Heart right ventricle (tissue), 16 donors: Measurements from ENCODE around the gene TRAFD1. TPM values are rescaled to one million over a fixed set of nuclear protein-coding genes. Genes with fewer than 3 reads are reported as not detected.

Experiments
- ATAC-seq, 8 donors: fragments of 200-7000 bp; cut with Tn5 transposase; one replicate each; pipeline ENCODE4 v1.9.1; 2020; ENCODE audit warnings: mild to moderate bottlenecking in 8 of 8, moderate library complexity in 8 of 8, moderate number of reproducible peaks in 1 of 8
- DNase-seq, 2 donors: peaks; one replicate each; pipeline ENCODE4 v3.0.0-alpha.2; 2020
- H3K27ac ChIP-seq, 10 donors: fragments of 200-600 bp; sonication (generic) in 2 of 10; one replicate each; pipeline versions ENCODE4 v1.5.0 to v1.8.0; 2020 to 2022; ENCODE audit warnings: mild to moderate bottlenecking in 3 of 10
- H3K27me3 ChIP-seq, 7 donors: fragments of 200-600 bp; one replicate each; pipeline ENCODE4 v1.8.0; 2021 to 2022; ENCODE audit warnings: mild to moderate bottlenecking in 2 of 7
- H3K36me3 ChIP-seq, 9 donors: fragments of 200-600 bp; sonication (generic) in 1 of 9; one replicate each; pipeline versions ENCODE4 v1.5.0 to v1.8.0; 2020 to 2022; ENCODE audit warnings: mild to moderate bottlenecking in 2 of 9
- H3K4me1 ChIP-seq, 9 donors: fragments of 200-600 bp; sonication (generic) in 1 of 9; one replicate each; pipeline versions ENCODE4 v1.5.0 to v1.8.0; 2020 to 2022; ENCODE audit warnings: mild to moderate bottlenecking in 4 of 9
- H3K4me3 ChIP-seq, 10 donors: fragments of 200-600 bp; sonication (generic) in 2 of 10; one replicate each; pipeline versions ENCODE4 v1.5.0 to v1.8.0; 2020 to 2022; ENCODE audit warnings: mild to moderate bottlenecking in 7 of 10, moderate library complexity in 2 of 10
- H3K9me3 ChIP-seq, 11 donors: fragments of 200-600 bp in 10 of 11; sonication (generic) in 2 of 11; one replicate each; pipeline versions ENCODE4 v1.5.0 to v1.8.0; 2013 to 2022; ENCODE audit warnings: mild to moderate bottlenecking in 2 of 11, control low read depth in 1 of 11, moderate library complexity in 1 of 11
- WGBS, 2 donors: extraction: QIAGEN DNeasy Blood & Tissue Kit; methylation state at CpG; one replicate each; pipeline ENCODE4 v1.1.7; 2013; ENCODE audit warnings: inconsistent platforms in 1 of 2; 5-methylcytosine and 5-hydroxymethylcytosine counted together
- intact Hi-C, 10 donors: fragments of 100-400 bp; cut with DNase I; formaldehyde crosslinking; loops; one replicate each; pipeline versions ENCODE4 v1.11.1 to v1.14.2; 2022
- polyA plus RNA-seq, 2 donors: library from polyadenylated mRNA; stranded (reverse); fragments of 200-250 nt; gene quantifications; one replicate each; pipeline ENCODE4 v1.2.3, GENCODE V29; 2013
- total RNA-seq, 10 donors: library from RNA; stranded (reverse); fragmentation: NEBNext Ultra II Directional in 3 of 10; extraction: Animal tissue kit (Norgen Biotek cat#: 25700) in 3 of 10; gene quantifications; one replicate each; pipeline versions ENCODE4 v1.2.1 to v1.2.4, GENCODE V29; 2021 to 2023
- TF ChIP-seq, protein P1 (sequence below), 9 donors: fragments of 200-600 bp; sonication (generic) in 2 of 9; IDR thresholded peaks; one replicate each; pipeline versions ENCODE4 v1.5.0 to v1.8.0; 2021 to 2022; ENCODE audit warnings: antibody characterized with exemption in 9 of 9, mild to moderate bottlenecking in 5 of 9, moderate library complexity in 1 of 9
- donor health status: Arrhythmogenic right ventricular cardiomyopathy.
- donor health status: ischemic (EF 13 %, LVEDD 7.1; RV severe dilation, severe dysfunction).
- donor health status: healthy with polysubstance abuse.
- donor health status: DM: no; HTN: yes; CAD: no.
- donor health status: DM: no; HTN: no; CAD: no.
- donor health status: ischemic (EF 25% LVEDD 6.9; RV normal size, moderate dysfunction).
- donor health status: ischemic (EF 25% LVEDD 5.7; RV mildly dilated, moderate dysfunction).
- donor health status: healthy.
- donor health status: DM: yes; HTN: yes; CAD: no.
- donor health status: Ischemic cardiomyopathy.
- donor health status: ischemic (EF 35%, LVEDD 5.7; RV mildly dilated, moderate dysfunction).
- donor health status: nonischemic (EF 11% LVEDD 7.7; RV severe dilation, severe dysfunction).
- donor health status: DM: yes; HTN: yes; CAD: no.
- donor health status: PGD.
- donor health status: ischemic (EF 29% LVEDD 5.4; RV normal size, mild dysfunction).
- donor health status: nonischemic (EF 23%, LVEDD 6.1; RV moderate dilation, normal function).

Gene TRAFD1
- total and polyA plus RNA-seq, 12 donors: 7.8 to 72.5 (median 24.3) TPM

GRCh38 chr12:112192475-112192874 lies 67.1 kb downstream of the TRAFD1 start:
- H3K27me3 ChIP-seq: no peaks in the 10 kb centered on the region
- H3K36me3 ChIP-seq: peaks cover 0 to 99% (median 34%) of the 10 kb centered on the region in 9 donors
- TF ChIP-seq, protein P1, sequence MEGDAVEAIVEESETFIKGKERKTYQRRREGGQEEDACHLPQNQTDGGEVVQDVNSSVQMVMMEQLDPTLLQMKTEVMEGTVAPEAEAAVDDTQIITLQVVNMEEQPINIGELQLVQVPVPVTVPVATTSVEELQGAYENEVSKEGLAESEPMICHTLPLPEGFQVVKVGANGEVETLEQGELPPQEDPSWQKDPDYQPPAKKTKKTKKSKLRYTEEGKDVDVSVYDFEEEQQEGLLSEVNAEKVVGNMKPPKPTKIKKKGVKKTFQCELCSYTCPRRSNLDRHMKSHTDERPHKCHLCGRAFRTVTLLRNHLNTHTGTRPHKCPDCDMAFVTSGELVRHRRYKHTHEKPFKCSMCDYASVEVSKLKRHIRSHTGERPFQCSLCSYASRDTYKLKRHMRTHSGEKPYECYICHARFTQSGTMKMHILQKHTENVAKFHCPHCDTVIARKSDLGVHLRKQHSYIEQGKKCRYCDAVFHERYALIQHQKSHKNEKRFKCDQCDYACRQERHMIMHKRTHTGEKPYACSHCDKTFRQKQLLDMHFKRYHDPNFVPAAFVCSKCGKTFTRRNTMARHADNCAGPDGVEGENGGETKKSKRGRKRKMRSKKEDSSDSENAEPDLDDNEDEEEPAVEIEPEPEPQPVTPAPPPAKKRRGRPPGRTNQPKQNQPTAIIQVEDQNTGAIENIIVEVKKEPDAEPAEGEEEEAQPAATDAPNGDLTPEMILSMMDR (IDR thresholded peaks at IDR 0.05): no peak
- no peaks in the 10 kb centered on the region for H3K9me3 ChIP-seq
- peaks cover 0 to 31% (median 10%) of the 10 kb centered on the region in 9 donors for H3K4me1 ChIP-seq
- peak overlapping the region in 4 of 10 donors; percentile 18 to 66 (median 48) for H3K27ac ChIP-seq
- intact Hi-C loops: loop anchor here in 1 of 10 donors (10.0 kb wide), 1 partner anchor 192 kb away; the partner anchor contains the start of gene HECTD4
- WGBS, 2 donors: 88 to 92% methylated on average over 13 of the region's 13 CpGs
- no peak overlapping the region for H3K4me3 ChIP-seq
- ATAC-seq (no peak), DNase-seq (no peak)

- Histone ChIP-seq H3K27me3 (no peaks in the 10 kb centered on the region), H3K4me1 (peaks cover 0 to 31% (median 10%) of the 10 kb centered on the region in 9 donors), H3K36me3 (peaks cover 0 to 100% (median 45%) of the 10 kb centered on the region in 9 donors), H3K4me3 (no peak overlapping the region), H3K27ac (no peak overlapping the region), H3K9me3 (no peaks in the 10 kb centered on the region)
- WGBS, 2 donors: 96 to 97% methylated on average over 20 of the region's 20 CpGs
- DNase-seq: no peak
- intact Hi-C loops: loop anchor here in 6 of 10 donors (5.0 to 10.0 kb wide), 2 partner anchors 190 to 193 kb away; partner anchors contain the start of gene HECTD4 (in 1 of the 6)
- TF ChIP-seq, protein P1 (IDR thresholded peaks at IDR 0.05): no peak
- no peak for ATAC-seq
Measured at GRCh38 chr12:112194601-112195247, 69.4 kb downstream of the TRAFD1 start.

- H3K36me3 ChIP-seq: peaks cover 0 to 99% (median 45%) of the 10 kb centered on the region in 9 donors
- no peaks in the 10 kb centered on the region for H3K27me3 ChIP-seq
- H3K27ac ChIP-seq: no peak overlapping the region
- H3K4me3 ChIP-seq: no peak overlapping the region
- ATAC-seq (no peak), DNase-seq (no peak)
- H3K4me1 ChIP-seq: peaks cover 0 to 22% (median 6%) of the 10 kb centered on the region in 9 donors
- intact Hi-C loops: loop anchor here in 6 of 10 donors (5.0 to 10.0 kb wide), 2 partner anchors 188 to 191 kb away; partner anchors contain the start of gene HECTD4 (in 1 of the 6)
- H3K9me3 ChIP-seq: no peaks in the 10 kb centered on the region
- TF ChIP-seq, protein P1 (IDR thresholded peaks at IDR 0.05): no peak
- WGBS, 2 donors: 89 to 91% methylated on average over 9 of the region's 9 CpGs
Measured at GRCh38 chr12:112196196-112196875, 71.0 kb downstream of the TRAFD1 start.

DNA sequence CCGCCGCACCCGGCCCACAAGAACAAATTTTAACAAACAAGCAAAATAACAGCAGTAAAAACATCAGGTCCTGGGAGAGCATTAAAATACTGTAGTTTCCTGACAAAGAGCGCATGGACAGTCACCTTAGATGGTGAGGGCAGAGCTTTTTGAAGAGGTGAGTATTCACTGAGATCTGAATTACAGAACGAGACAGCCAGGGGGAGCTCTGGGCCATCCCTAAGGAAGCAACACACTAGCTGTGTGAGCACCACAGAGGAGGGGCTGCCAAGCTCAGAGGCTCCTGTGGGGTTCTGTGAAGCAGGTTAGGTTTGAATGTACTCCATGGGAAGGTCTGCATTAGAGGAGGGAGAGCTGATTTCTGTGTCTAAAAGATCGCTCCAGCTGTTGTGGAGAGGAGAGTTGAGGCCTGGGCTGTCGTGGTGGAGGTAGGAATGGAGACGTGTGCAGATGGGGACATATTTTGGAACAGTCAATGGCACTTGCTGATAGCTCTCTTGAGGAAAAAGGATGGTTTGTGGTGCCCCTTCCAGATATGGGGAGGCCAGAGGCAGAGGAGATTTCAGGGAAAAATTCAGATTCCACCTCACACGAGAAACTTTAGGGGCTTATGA lies 72.9 kb downstream of the TRAFD1 start:
- Histone ChIP-seq H3K4me1 (peaks cover 0 to 3% (median 0%) of the 10 kb centered on the region in 9 donors), H3K4me3 (no peak overlapping the region), H3K27me3 (no peaks in the 10 kb centered on the region), H3K9me3 (no peaks in the 10 kb centered on the region), H3K27ac (no peak overlapping the region), H3K36me3 (peaks cover 0 to 99% (median 45%) of the 10 kb centered on the region in 9 donors)
- intact Hi-C loops: loop anchor here in 9 of 10 donors (1.0 to 10.0 kb wide), 4 partner anchors 187 to 189 kb away; partner anchors contain the start of gene HECTD4 (in 1 of the 9)
- 80 to 88% methylated on average over 9 of the region's 9 CpGs for WGBS, 2 donors
- DNase-seq (peak; percentile 26 to 35), ATAC-seq (peak; percentile 48 to 79 (median 74))
- TF ChIP-seq, protein P1 (IDR thresholded peaks at IDR 0.05): peak; percentile 27 to 63 (median 57)
